Liver (tissue), 9 donors: Measurements from ENCODE around the gene PDHA1. TPM values are rescaled to one million over a fixed set of nuclear protein-coding genes. Genes with fewer than 3 reads are reported as not detected.

Experiments
- DNase-seq: peaks from one replicate; pipeline ENCODE4 v3.0.0-alpha.2; 2017; ENCODE audit warnings: low spot score
- H3K27ac ChIP-seq, 2 donors: one replicate each; pipeline ENCODE4 v1.7.0; 2013; ENCODE audit warnings: inconsistent platforms in 2 of 2, low read length in 2 of 2, control low read depth in 1 of 2, low read depth in 1 of 2, mild to moderate bottlenecking in 1 of 2
- H3K27me3 ChIP-seq, 4 donors: one replicate each; pipeline versions ENCODE4 v1.6.1 to v1.7.0; 2013; ENCODE audit warnings: low read length in 3 of 4, inconsistent platforms in 1 of 4, mild to moderate bottlenecking in 1 of 4, moderate library complexity in 1 of 4; ENCODE audit not compliant: control insufficient read depth in 4 of 4, insufficient read depth in 4 of 4
- H3K36me3 ChIP-seq, 4 donors: one replicate each; pipeline versions ENCODE4 v1.6.1 to v1.7.0; 2013; ENCODE audit warnings: low read length in 3 of 4, mild to moderate bottlenecking in 3 of 4, low read depth in 1 of 4, moderate library complexity in 1 of 4; ENCODE audit not compliant: control insufficient read depth in 4 of 4, insufficient read depth in 3 of 4
- H3K4me1 ChIP-seq, 4 donors: one replicate each; pipeline versions ENCODE4 v1.6.1 to v1.7.0; 2013; ENCODE audit warnings: low read length in 3 of 4, mild to moderate bottlenecking in 3 of 4, moderate library complexity in 1 of 4; ENCODE audit not compliant: control insufficient read depth in 4 of 4, insufficient read depth in 4 of 4
- H3K4me3 ChIP-seq, 3 donors: one replicate each; pipeline versions ENCODE4 v1.6.1 to v1.7.0; 2013; ENCODE audit warnings: low read length in 3 of 3, control low read depth in 1 of 3, low read depth in 1 of 3, mild to moderate bottlenecking in 1 of 3
- H3K9ac ChIP-seq, 2 donors: one replicate each; pipeline ENCODE4 v1.7.0; 2013; ENCODE audit warnings: low read length in 2 of 2, mild to moderate bottlenecking in 2 of 2, moderate library complexity in 2 of 2, control low read depth in 1 of 2, low read depth in 1 of 2
- H3K9me3 ChIP-seq, 4 donors: one replicate each; pipeline versions ENCODE4 v1.6.1 to v1.7.0; 2013; ENCODE audit warnings: low read length in 3 of 4; ENCODE audit not compliant: control insufficient read depth in 4 of 4
- EGR1 ChIP-seq, 2 donors: IDR thresholded peaks; 2 replicates each; pipeline ENCODE4 v1.6.1; 2016 to 2018; ENCODE audit warnings: antibody characterized with exemption in 2 of 2, low read depth in 2 of 2
- FOXA1 ChIP-seq: IDR thresholded peaks from 2 replicates; pipeline ENCODE4 v1.6.1; 2016; ENCODE audit warnings: antibody characterized with exemption
- FOXA2 ChIP-seq: IDR thresholded peaks from 2 replicates; pipeline ENCODE4 v1.6.1; 2016; ENCODE audit warnings: antibody characterized with exemption
- GABPA ChIP-seq, 2 donors: IDR thresholded peaks in 1 of 2; conservative IDR thresholded peaks in 1 of 2; 2 replicates each; pipeline ENCODE4 v1.6.1; 2016; ENCODE audit warnings: antibody characterized with exemption in 2 of 2, mild to moderate bottlenecking in 1 of 2, moderate library complexity in 1 of 2
- HNF4A ChIP-seq, 2 donors: conservative IDR thresholded peaks; 2 replicates each; pipeline ENCODE4 v1.6.1; 2016; ENCODE audit warnings: antibody characterized with exemption in 2 of 2, mild to moderate bottlenecking in 2 of 2
- HNF4G ChIP-seq: IDR thresholded peaks from 2 replicates; pipeline ENCODE4 v1.6.1; 2016; ENCODE audit warnings: antibody characterized with exemption
- JUND ChIP-seq, 2 donors: IDR thresholded peaks; 2 replicates each; pipeline ENCODE4 v1.6.1; 2016; ENCODE audit warnings: antibody characterized with exemption in 2 of 2
- NR2F2 ChIP-seq: IDR thresholded peaks from 2 replicates; pipeline ENCODE4 v1.6.1; 2016; ENCODE audit warnings: antibody characterized with exemption
- RAD21 ChIP-seq, 2 donors: IDR thresholded peaks; 2 replicates each; pipeline ENCODE4 v1.6.1; 2016; ENCODE audit warnings: antibody characterized with exemption in 2 of 2, mild to moderate bottlenecking in 2 of 2
- RXRA ChIP-seq, 2 donors: IDR thresholded peaks; 2 replicates each; pipeline ENCODE4 v1.6.1; 2017 to 2018; ENCODE audit warnings: antibody characterized with exemption in 2 of 2, mild to moderate bottlenecking in 1 of 2
- SP1 ChIP-seq: IDR thresholded peaks from 2 replicates; pipeline ENCODE4 v1.6.1; 2018; ENCODE audit warnings: antibody characterized with exemption, mild to moderate bottlenecking
- TAF1 ChIP-seq: conservative IDR thresholded peaks from 2 replicates; pipeline ENCODE4 v1.6.1; 2016; ENCODE audit warnings: antibody characterized with exemption, mild to moderate bottlenecking
- YY1 ChIP-seq: IDR thresholded peaks from 2 replicates; pipeline ENCODE4 v1.6.1; 2016; ENCODE audit warnings: antibody characterized with exemption, mild to moderate bottlenecking
- WGBS: extraction: QIAGEN DNeasy Blood & Tissue Kit; methylation state at CpG from one replicate; pipeline ENCODE4 v1.1.7; 2013; 5-methylcytosine and 5-hydroxymethylcytosine counted together
- polyA plus RNA-seq, 2 donors: library from polyadenylated mRNA; stranded (reverse) in 1 of 2; unstranded in 1 of 2; fragments of 200-250 nt in 1 of 2; fragments of >200 nt in 1 of 2; fragmentation: Nextera tagmentation in 1 of 2; extraction: Ambion mirVana in 1 of 2; gene quantifications; one replicate each; pipeline versions ENCODE4 v1.2.1 to v1.2.3, GENCODE V29; 2013 to 2015
- total RNA-seq, 2 donors: library from RNA; depleted of rRNA; stranded (reverse); fragments of >200 nt; gene quantifications; one replicate each; pipeline ENCODE4 v1.2.3, GENCODE V29; 2014
- TF ChIP-seq, protein P1 (sequence below): IDR thresholded peaks from 2 replicates; pipeline ENCODE4 v1.6.1; 2016; ENCODE audit warnings: antibody characterized with exemption
- TF ChIP-seq, protein P2 (sequence below): IDR thresholded peaks from 2 replicates; pipeline ENCODE4 v1.6.1; 2016; ENCODE audit warnings: antibody characterized with exemption
- TF ChIP-seq, protein P3 (sequence below): IDR thresholded peaks from 2 replicates; pipeline ENCODE4 v1.6.1; 2016; ENCODE audit warnings: antibody characterized with exemption
- TF ChIP-seq, protein P4 (sequence below): IDR thresholded peaks from 2 replicates; pipeline ENCODE4 v1.6.1; 2016; ENCODE audit warnings: antibody characterized with exemption, mild to moderate bottlenecking
- TF ChIP-seq, protein P5 (sequence below): fragments of 150-350 bp; IDR thresholded peaks from 2 replicates; pipeline ENCODE4 v1.5.1; 2017; ENCODE audit warnings: improper control_type of control experiment, low read depth, low read length; ENCODE audit not compliant: missing input control
- donor health status: healthy.
- donor health status: healthy.
- donor health status: healthy.
- donor health status: healthy.
- donor health status: healthy.

PDHA1 gene
- total and polyA plus RNA-seq, 4 donors: 63.5 to 153 (median 129) TPM

DNA sequence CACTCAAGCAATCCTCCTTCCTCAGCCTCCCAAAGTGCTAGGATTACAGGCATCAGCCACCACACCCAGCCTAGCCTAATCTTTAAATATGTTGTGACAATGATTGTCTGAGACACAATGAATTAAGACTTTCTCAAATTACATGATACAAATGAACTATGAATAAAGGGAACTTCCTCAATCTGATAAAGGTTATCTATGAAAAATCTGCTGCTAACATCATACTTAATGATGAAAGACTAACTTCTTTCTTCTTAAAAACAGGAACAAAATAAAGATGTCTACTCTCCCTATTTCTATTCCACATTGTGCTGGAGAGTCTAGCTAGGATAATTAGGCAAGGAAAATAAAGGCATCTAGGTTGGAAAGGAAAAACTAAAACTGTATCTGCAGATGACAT is 60.0 kb downstream of the PDHA1 start:
- H3K9me3 ChIP-seq: no peaks in the 10 kb centered on the region
- H3K4me1 ChIP-seq: no peaks in the 10 kb centered on the region
- no peak overlapping the region for H3K4me3 ChIP-seq
- TF ChIP-seq HNF4A (conservative IDR thresholded peaks at IDR 0.05): no peak
- no peak for TF ChIP-seq NR2F2
- TF ChIP-seq JUND (IDR thresholded peaks at IDR 0.05): no peak
- TF ChIP-seq EGR1 (IDR thresholded peaks at IDR 0.05; ENCODE audit: low read depth in 2 of 2): no peak
- no peak for TF ChIP-seq YY1
- no peak for TF ChIP-seq TAF1
- TF ChIP-seq, protein P1, sequence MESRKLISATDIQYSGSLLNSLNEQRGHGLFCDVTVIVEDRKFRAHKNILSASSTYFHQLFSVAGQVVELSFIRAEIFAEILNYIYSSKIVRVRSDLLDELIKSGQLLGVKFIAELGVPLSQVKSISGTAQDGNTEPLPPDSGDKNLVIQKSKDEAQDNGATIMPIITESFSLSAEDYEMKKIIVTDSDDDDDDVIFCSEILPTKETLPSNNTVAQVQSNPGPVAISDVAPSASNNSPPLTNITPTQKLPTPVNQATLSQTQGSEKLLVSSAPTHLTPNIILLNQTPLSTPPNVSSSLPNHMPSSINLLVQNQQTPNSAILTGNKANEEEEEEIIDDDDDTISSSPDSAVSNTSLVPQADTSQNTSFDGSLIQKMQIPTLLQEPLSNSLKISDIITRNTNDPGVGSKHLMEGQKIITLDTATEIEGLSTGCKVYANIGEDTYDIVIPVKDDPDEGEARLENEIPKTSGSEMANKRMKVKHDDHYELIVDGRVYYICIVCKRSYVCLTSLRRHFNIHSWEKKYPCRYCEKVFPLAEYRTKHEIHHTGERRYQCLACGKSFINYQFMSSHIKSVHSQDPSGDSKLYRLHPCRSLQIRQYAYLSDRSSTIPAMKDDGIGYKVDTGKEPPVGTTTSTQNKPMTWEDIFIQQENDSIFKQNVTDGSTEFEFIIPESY: no peak
- TF ChIP-seq, protein P2, sequence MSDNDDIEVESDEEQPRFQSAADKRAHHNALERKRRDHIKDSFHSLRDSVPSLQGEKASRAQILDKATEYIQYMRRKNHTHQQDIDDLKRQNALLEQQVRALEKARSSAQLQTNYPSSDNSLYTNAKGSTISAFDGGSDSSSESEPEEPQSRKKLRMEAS: no peak
- no peak for TF ChIP-seq FOXA2
- TF ChIP-seq, protein P3, sequence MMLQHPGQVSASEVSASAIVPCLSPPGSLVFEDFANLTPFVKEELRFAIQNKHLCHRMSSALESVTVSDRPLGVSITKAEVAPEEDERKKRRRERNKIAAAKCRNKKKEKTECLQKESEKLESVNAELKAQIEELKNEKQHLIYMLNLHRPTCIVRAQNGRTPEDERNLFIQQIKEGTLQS: no peak
- no peak for TF ChIP-seq RAD21 (IDR thresholded peaks at IDR 0.05)
- no peak for TF ChIP-seq RXRA (IDR thresholded peaks at IDR 0.05)
- TF ChIP-seq SP1: no peak
- no peak for TF ChIP-seq HNF4G
- TF ChIP-seq, protein P4, sequence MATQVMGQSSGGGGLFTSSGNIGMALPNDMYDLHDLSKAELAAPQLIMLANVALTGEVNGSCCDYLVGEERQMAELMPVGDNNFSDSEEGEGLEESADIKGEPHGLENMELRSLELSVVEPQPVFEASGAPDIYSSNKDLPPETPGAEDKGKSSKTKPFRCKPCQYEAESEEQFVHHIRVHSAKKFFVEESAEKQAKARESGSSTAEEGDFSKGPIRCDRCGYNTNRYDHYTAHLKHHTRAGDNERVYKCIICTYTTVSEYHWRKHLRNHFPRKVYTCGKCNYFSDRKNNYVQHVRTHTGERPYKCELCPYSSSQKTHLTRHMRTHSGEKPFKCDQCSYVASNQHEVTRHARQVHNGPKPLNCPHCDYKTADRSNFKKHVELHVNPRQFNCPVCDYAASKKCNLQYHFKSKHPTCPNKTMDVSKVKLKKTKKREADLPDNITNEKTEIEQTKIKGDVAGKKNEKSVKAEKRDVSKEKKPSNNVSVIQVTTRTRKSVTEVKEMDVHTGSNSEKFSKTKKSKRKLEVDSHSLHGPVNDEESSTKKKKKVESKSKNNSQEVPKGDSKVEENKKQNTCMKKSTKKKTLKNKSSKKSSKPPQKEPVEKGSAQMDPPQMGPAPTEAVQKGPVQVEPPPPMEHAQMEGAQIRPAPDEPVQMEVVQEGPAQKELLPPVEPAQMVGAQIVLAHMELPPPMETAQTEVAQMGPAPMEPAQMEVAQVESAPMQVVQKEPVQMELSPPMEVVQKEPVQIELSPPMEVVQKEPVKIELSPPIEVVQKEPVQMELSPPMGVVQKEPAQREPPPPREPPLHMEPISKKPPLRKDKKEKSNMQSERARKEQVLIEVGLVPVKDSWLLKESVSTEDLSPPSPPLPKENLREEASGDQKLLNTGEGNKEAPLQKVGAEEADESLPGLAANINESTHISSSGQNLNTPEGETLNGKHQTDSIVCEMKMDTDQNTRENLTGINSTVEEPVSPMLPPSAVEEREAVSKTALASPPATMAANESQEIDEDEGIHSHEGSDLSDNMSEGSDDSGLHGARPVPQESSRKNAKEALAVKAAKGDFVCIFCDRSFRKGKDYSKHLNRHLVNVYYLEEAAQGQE: no peak
- TF ChIP-seq, protein P5, sequence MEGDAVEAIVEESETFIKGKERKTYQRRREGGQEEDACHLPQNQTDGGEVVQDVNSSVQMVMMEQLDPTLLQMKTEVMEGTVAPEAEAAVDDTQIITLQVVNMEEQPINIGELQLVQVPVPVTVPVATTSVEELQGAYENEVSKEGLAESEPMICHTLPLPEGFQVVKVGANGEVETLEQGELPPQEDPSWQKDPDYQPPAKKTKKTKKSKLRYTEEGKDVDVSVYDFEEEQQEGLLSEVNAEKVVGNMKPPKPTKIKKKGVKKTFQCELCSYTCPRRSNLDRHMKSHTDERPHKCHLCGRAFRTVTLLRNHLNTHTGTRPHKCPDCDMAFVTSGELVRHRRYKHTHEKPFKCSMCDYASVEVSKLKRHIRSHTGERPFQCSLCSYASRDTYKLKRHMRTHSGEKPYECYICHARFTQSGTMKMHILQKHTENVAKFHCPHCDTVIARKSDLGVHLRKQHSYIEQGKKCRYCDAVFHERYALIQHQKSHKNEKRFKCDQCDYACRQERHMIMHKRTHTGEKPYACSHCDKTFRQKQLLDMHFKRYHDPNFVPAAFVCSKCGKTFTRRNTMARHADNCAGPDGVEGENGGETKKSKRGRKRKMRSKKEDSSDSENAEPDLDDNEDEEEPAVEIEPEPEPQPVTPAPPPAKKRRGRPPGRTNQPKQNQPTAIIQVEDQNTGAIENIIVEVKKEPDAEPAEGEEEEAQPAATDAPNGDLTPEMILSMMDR: no peak
- no peak for TF ChIP-seq GABPA (IDR thresholded peaks at IDR 0.05 in 1 of 2, conservative IDR thresholded peaks at IDR 0.05 in 1 of 2)
- TF ChIP-seq FOXA1: no peak
- no peak overlapping the region for H3K9ac ChIP-seq
- H3K36me3 ChIP-seq: no peaks in the 10 kb centered on the region
- no peak for DNase-seq
- H3K27me3 ChIP-seq: no peaks in the 10 kb centered on the region
- no peak overlapping the region for H3K27ac ChIP-seq

DNA sequence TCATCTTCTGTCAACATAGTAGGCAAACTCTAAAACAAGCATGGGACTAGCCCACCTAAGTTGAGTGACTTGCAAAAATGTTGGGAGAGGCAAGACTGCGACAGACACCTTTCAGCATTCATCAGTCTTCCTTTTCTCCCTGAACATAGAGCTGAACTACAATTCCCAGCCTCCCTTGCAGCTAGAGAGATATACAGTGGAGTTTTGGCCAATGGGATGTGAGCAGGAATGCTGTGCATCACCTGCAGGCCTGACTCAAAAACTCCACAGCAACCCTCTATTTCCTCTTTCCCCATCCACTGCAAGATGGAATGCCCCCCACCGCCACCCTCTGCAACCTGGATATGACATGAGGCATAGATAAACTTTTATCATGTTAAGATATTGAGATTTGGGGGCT is 66.5 kb downstream of the PDHA1 start:
- no peak for DNase-seq
- WGBS: 95% methylated on average over 2 of the region's 2 CpGs
- peaks cover 0 to 4% (median 2%) of the 10 kb centered on the region in 4 donors for H3K9me3 ChIP-seq
- H3K4me1 ChIP-seq: no peaks in the 10 kb centered on the region
- H3K4me3 ChIP-seq: no peak overlapping the region
- TF ChIP-seq NR2F2: no peak
- TF ChIP-seq FOXA2: no peak
- TF ChIP-seq, protein P3: no peak
- H3K9ac ChIP-seq: no peak overlapping the region
- no peak overlapping the region for H3K27ac ChIP-seq
- no peaks in the 10 kb centered on the region for H3K36me3 ChIP-seq
- peaks cover 0 to 4% (median 0%) of the 10 kb centered on the region in 4 donors for H3K27me3 ChIP-seq
